Lower leg skin (tissue), 3 donors: ENCODE measurements around the gene FGF18.
"Not testable (repeated sequence)": the region's sequence is repeated elsewhere in the genome, so short reads cannot be mapped to it uniquely, and the experiment has no call there.

Source experiments
- POLR2A ChIP-seq, 2 donors: fragments of 450-650 bp; IDR thresholded peaks; one replicate each; pipeline ENCODE4 v1.6.1; 2016 to 2017; ENCODE audit warnings: antibody characterized with exemption in 2 of 2, mild to moderate bottlenecking in 1 of 2, moderate library complexity in 1 of 2
- TF ChIP-seq, protein P1 (sequence below), 3 donors: fragments of 450-650 bp; IDR thresholded peaks; one replicate each; pipeline ENCODE4 v1.5.1; 2016; ENCODE audit warnings: antibody characterized with exemption in 3 of 3, mild to moderate bottlenecking in 3 of 3, moderate library complexity in 2 of 3

DNA sequence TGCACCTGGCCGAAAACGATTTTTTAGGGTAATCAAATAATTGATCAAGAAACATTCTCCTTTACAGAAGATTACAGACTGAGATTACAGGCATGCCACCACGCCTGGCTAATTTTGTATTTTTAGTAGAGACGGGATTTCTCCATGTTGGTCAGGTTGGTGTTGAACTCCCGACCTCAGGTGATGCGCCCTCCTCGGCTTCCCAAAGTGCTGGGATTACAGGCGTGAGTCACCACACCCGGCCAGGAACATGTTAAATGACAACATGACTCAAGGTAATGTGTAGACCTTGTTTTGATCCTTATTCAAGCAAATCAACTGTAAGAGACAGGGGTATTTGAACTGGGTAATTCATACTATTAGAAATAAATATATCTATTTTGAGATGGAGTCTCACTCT lies 35.0 kb upstream of the FGF18 start:
- TF ChIP-seq, protein P1, sequence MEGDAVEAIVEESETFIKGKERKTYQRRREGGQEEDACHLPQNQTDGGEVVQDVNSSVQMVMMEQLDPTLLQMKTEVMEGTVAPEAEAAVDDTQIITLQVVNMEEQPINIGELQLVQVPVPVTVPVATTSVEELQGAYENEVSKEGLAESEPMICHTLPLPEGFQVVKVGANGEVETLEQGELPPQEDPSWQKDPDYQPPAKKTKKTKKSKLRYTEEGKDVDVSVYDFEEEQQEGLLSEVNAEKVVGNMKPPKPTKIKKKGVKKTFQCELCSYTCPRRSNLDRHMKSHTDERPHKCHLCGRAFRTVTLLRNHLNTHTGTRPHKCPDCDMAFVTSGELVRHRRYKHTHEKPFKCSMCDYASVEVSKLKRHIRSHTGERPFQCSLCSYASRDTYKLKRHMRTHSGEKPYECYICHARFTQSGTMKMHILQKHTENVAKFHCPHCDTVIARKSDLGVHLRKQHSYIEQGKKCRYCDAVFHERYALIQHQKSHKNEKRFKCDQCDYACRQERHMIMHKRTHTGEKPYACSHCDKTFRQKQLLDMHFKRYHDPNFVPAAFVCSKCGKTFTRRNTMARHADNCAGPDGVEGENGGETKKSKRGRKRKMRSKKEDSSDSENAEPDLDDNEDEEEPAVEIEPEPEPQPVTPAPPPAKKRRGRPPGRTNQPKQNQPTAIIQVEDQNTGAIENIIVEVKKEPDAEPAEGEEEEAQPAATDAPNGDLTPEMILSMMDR (IDR thresholded peaks at IDR 0.05): not testable (repeated sequence)
- not testable (repeated sequence) for TF ChIP-seq POLR2A (IDR thresholded peaks at IDR 0.05)
